ENCODE measurements around the gene ACAD9. TPM values are rescaled to one million over a fixed set of nuclear protein-coding genes. Genes with fewer than 3 reads are reported as not detected.

Gene ACAD9
- total and polyA plus RNA-seq, 2 donors (not counting 1 experiment from before 2014, with no cell fraction given) = 33.6 to 57.6 TPM

DNA sequence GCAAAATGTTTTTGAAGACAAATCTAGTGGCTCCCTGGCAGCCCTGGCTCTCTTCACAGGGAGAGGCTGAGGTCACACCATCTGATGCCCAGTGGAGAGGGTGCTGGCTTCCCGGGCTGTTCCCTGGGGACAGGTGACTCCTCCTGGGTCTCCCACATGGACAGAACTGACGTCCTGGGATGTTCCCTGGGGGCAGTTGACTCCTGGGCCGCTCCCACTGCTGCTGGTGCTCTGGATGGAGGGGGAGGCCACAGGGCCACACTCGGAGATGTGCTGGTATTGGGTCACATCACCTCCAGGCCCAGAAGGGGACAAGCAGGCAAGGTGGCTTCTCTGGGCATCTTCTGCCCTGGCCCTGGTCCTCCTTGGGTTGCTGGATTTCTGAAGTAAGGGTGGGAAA lies 27.8 kb upstream of the ACAD9 start:
- H3K27me3 ChIP-seq (replicated peaks in 1 of 4; ENCODE audit: control extremely low read depth in 1 of 4, control insufficient read depth in 3 of 4, insufficient read depth in 4 of 4, low read length in 3 of 4) = no peaks in the 10 kb centered on the region
- no peak overlapping the region for H3K4me3 ChIP-seq (ENCODE audit: control extremely low read depth in 1 of 5, extremely low read depth in 1 of 5, insufficient read depth in 1 of 5, low read depth in 2 of 5, low read length in 4 of 5)
- no peak overlapping the region for H3K27ac ChIP-seq (ENCODE audit: low read length in 2 of 2)
- intact Hi-C loops (cut with micrococcal nuclease) = no loop called here
- 64% methylated on average over 4 of the region's 4 CpGs for WGBS (ENCODE audit: insufficient coverage)
- no peaks in the 10 kb centered on the region for H4K20me1 ChIP-seq (ENCODE audit: control insufficient read depth, insufficient read depth, low read length, poor library complexity, severe bottlenecking)
- no peak overlapping the region for H2AFZ ChIP-seq (ENCODE audit: insufficient read depth, low read depth, low read length, poor library complexity, severe bottlenecking)
- no peaks in the 10 kb centered on the region for H3K4me1 Mint-ChIP-seq
- DNase-seq (no peak), ATAC-seq (ENCODE audit: low read depth) (no peak)
- no peak overlapping the region for H3K4me3 Mint-ChIP-seq
- TF ChIP-seq CTCF (IDR thresholded peaks at IDR 0.05) = no peak
- TF ChIP-seq EZH2 (IDR thresholded peaks at IDR 0.05; ENCODE audit: borderline replicate concordance, insufficient read depth, low read depth, low read length, poor library complexity, severe bottlenecking) = no peak
- no peaks in the 10 kb centered on the region for H3K36me3 ChIP-seq (replicated peaks in 1 of 2; ENCODE audit: control extremely low read depth in 1 of 2, control insufficient read depth in 1 of 2, extremely low read depth in 1 of 2, insufficient read depth in 2 of 2, low read length in 1 of 2)
- peaks cover under 1 to 7% of the 10 kb centered on the region in 2 donors for H3K4me1 ChIP-seq (ENCODE audit: control insufficient read depth in 2 of 2, insufficient read depth in 2 of 2, low read length in 2 of 2)
- peaks cover 8% of the 10 kb centered on the region for H3K9me3 Mint-ChIP-seq (ENCODE audit: insufficient read depth)
- no peaks in the 10 kb centered on the region for H3K27me3 Mint-ChIP-seq
- H3K4me2 ChIP-seq (replicated peaks; ENCODE audit: low read depth, low read length, poor library complexity, severe bottlenecking) = no peak overlapping the region
- CTCF ChIA-PET = no interaction called here
- no peak overlapping the region for H3K27ac Mint-ChIP-seq
- H3K9me3 ChIP-seq (ENCODE audit: control extremely low read depth in 1 of 3, control insufficient read depth in 2 of 3, insufficient read depth in 1 of 3, low read length in 2 of 3) = peaks cover 0 to 29% (median 22%) of the 10 kb centered on the region in 3 donors
- H3K9ac ChIP-seq (ENCODE audit: low read length) = no peak overlapping the region
- no peaks in the 10 kb centered on the region for H3K79me2 ChIP-seq (ENCODE audit: control insufficient read depth, insufficient read depth, low read length)
- POLR2A ChIA-PET = no interaction called here

DNA sequence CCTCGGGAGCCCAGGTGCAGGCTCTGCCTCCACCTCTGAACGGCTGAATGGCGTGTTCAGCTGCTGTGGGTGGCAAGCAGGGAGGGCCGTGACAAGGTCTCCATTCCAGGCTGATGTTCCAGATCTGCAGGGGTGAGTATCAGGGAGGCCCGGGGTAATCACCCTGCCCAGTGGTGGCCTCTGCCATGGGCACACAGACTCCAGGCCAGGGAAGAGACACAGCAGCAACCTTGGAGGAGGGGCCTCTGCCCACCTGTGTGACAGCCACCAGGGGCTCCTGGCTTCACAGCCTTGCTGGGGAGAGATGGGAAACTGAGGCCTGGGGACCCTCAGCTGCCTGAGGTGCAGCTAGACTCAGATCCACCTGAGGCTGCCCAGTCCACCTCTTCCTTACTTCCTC lies 25.6 kb upstream of the ACAD9 start:
- Mint-ChIP-seq H3K27me3 (no peaks in the 10 kb centered on the region), H3K4me1 (no peaks in the 10 kb centered on the region), H3K4me3 (no peak overlapping the region), H3K9me3 (ENCODE audit: insufficient read depth) (peaks cover 16% of the 10 kb centered on the region), H3K27ac (no peak overlapping the region)
- Histone ChIP-seq H3K9me3 (ENCODE audit: control extremely low read depth in 1 of 3, control insufficient read depth in 2 of 3, insufficient read depth in 1 of 3, low read length in 2 of 3) (peaks cover 0 to 51% (median 32%) of the 10 kb centered on the region in 3 donors), H3K4me2 (replicated peaks; ENCODE audit: low read depth, low read length, poor library complexity, severe bottlenecking) (no peak overlapping the region), H3K27ac (ENCODE audit: low read length in 2 of 2) (no peak overlapping the region), H3K79me2 (ENCODE audit: control insufficient read depth, insufficient read depth, low read length) (no peaks in the 10 kb centered on the region), H2AFZ (ENCODE audit: insufficient read depth, low read depth, low read length, poor library complexity, severe bottlenecking) (no peak overlapping the region), H3K9ac (ENCODE audit: low read length) (no peak overlapping the region), H3K36me3 (replicated peaks in 1 of 2; ENCODE audit: control extremely low read depth in 1 of 2, control insufficient read depth in 1 of 2, extremely low read depth in 1 of 2, insufficient read depth in 2 of 2, low read length in 1 of 2) (no peaks in the 10 kb centered on the region), H4K20me1 (ENCODE audit: control insufficient read depth, insufficient read depth, low read length, poor library complexity, severe bottlenecking) (no peaks in the 10 kb centered on the region), H3K27me3 (replicated peaks in 1 of 4; ENCODE audit: control extremely low read depth in 1 of 4, control insufficient read depth in 3 of 4, insufficient read depth in 4 of 4, low read length in 3 of 4) (no peaks in the 10 kb centered on the region), H3K4me1 (ENCODE audit: control insufficient read depth in 2 of 2, insufficient read depth in 2 of 2, low read length in 2 of 2) (peaks cover 0 to 5% of the 10 kb centered on the region in 2 donors), H3K4me3 (ENCODE audit: control extremely low read depth in 1 of 5, extremely low read depth in 1 of 5, insufficient read depth in 1 of 5, low read depth in 2 of 5, low read length in 4 of 5) (no peak overlapping the region)
- POLR2A ChIA-PET = no interaction called here
- no peak for ATAC-seq (ENCODE audit: low read depth)
- TF ChIP-seq EZH2 (IDR thresholded peaks at IDR 0.05; ENCODE audit: borderline replicate concordance, insufficient read depth, low read depth, low read length, poor library complexity, severe bottlenecking) = no peak
- no peak for TF ChIP-seq CTCF (IDR thresholded peaks at IDR 0.05)
- CTCF ChIA-PET = no interaction called here
- DNase-seq = no peak
- WGBS (ENCODE audit: insufficient coverage) = 97% methylated on average over 5 of the region's 5 CpGs
- intact Hi-C loops (cut with micrococcal nuclease) = no loop called here

Measured in B cell (primary cell).